K562 (cell line): Measurements from ENCODE around the gene MED13L. TPM values are rescaled to one million over a fixed set of nuclear protein-coding genes. Genes with fewer than 3 reads are reported as not detected.
A peak's percentile ranks its signal among the peaks of the same experiment; 100 is the strongest.

Source experiments
- ARID1B ChIP-seq: fragments of 450-650 bp; IDR thresholded peaks from 2 replicates; pipeline ENCODE4 v1.6.1; 2016; ENCODE audit warnings: antibody characterized with exemption, mild to moderate bottlenecking, inconsistent platforms
- ATF7 ChIP-seq: fragments of 450-650 bp; IDR thresholded peaks from 2 replicates; pipeline ENCODE4 v1.7.1; 2014; ENCODE audit warnings: mild to moderate bottlenecking, moderate library complexity
- CCNT2 ChIP-seq: IDR thresholded peaks from 2 replicates; pipeline ENCODE4 v1.6.1; 2011; ENCODE audit warnings: borderline replicate concordance, low read depth, mild to moderate bottlenecking, moderate library complexity, mixed read lengths, low read length; ENCODE audit not compliant: insufficient read length; ENCODE audit errors: extremely low read depth
- DIDO1 ChIP-seq: fragments of 450-650 bp; IDR thresholded peaks from 2 replicates; pipeline ENCODE4 v1.6.1; 2016; ENCODE audit warnings: low read depth, missing biosample characterization, missing genetic modification characterization
- FOXP4 ChIP-seq: sonication (generic); formaldehyde crosslinking; IDR thresholded peaks from 2 replicates; pipeline ENCODE4 v1.8.0; 2022; ENCODE audit warnings: mild to moderate bottlenecking, missing genetic modification reagents, borderline replicate concordance
- GTF2B ChIP-seq: IDR thresholded peaks from 2 replicates; pipeline ENCODE4 v1.6.1; 2011; ENCODE audit not compliant: insufficient read length; ENCODE audit errors: extremely low read depth
- MLX ChIP-seq, 2 experiments: fragments of 450-650 bp in 1 of 2; sonication (generic) in 1 of 2; formaldehyde crosslinking; conservative IDR thresholded peaks; 2 replicates each; pipeline versions ENCODE4 v1.4.0 to v1.8.1; 2020 to 2022; ENCODE audit warnings: mild to moderate bottlenecking in 1 of 2, missing genetic modification reagents in 1 of 2
- NCOA6 ChIP-seq: fragments of 450-650 bp; IDR thresholded peaks from 2 replicates; pipeline ENCODE4 v1.6.1; 2017; ENCODE audit warnings: mild to moderate bottlenecking
- SMARCE1 ChIP-seq: fragments of 450-650 bp; IDR thresholded peaks from 2 replicates; pipeline ENCODE4 v1.7.1; 2016; ENCODE audit warnings: mild to moderate bottlenecking
- SP2 ChIP-seq: IDR thresholded peaks from 2 replicates; pipeline ENCODE4 v1.6.1; 2011; ENCODE audit warnings: mild to moderate bottlenecking, low read depth, low read length, moderate library complexity; ENCODE audit not compliant: poor library complexity, severe bottlenecking; ENCODE audit errors: extremely low read depth
- SRSF9 ChIP-seq: fragments of 200-400 bp; formaldehyde crosslinking; IDR thresholded peaks from 2 replicates; pipeline ENCODE4 v1.6.1; 2017; ENCODE audit warnings: low read depth, low read length, borderline replicate concordance
- TAL1 ChIP-seq: fragments of 450-650 bp; IDR thresholded peaks from 2 replicates; pipeline ENCODE4 v1.6.1; 2016; ENCODE audit warnings: mild to moderate bottlenecking
- TFAP4 ChIP-seq: sonication (generic); formaldehyde crosslinking; IDR thresholded peaks from 2 replicates; pipeline ENCODE4 v1.8.0; 2022; ENCODE audit warnings: missing genetic modification reagents, mild to moderate bottlenecking, moderate library complexity, borderline replicate concordance
- U2AF1 ChIP-seq: fragments of 200-400 bp; formaldehyde crosslinking; optimal IDR thresholded peaks from 2 replicates; pipeline ENCODE3; 2017; ENCODE audit warnings: mild to moderate bottlenecking, low read depth, low read length, moderate library complexity
- YBX1 ChIP-seq: fragments of 450-650 bp; IDR thresholded peaks from 2 replicates; pipeline ENCODE4 v1.7.1; 2016; ENCODE audit warnings: mild to moderate bottlenecking
- ZBTB43 ChIP-seq: sonication (generic); formaldehyde crosslinking; IDR thresholded peaks from 2 replicates; pipeline ENCODE4 v1.8.0; 2023; ENCODE audit warnings: mild to moderate bottlenecking, missing genetic modification reagents
- ZNF76 ChIP-seq: fragments of 250-450 bp; sonication (Bioruptor Pico); IDR thresholded peaks from 2 replicates; pipeline ENCODE4 v1.4.0; 2020; ENCODE audit warnings: mild to moderate bottlenecking, moderate library complexity, borderline replicate concordance
- ZNF778 ChIP-seq: fragments of 450-650 bp; formaldehyde crosslinking; IDR thresholded peaks from 2 replicates; pipeline ENCODE4 v1.4.0; 2020; ENCODE audit warnings: mild to moderate bottlenecking, moderate library complexity
- polyA plus RNA-seq, 8 experiments: library from polyadenylated mRNA; depleted of rRNA in 4 of 8; stranded (reverse) in 5 of 8; unstranded in 3 of 8; fragments of >200 nt; fragmentation: Nextera tagmentation in 2 of 8; fragmentation: Illumina TruSeq in 1 of 8; extraction: Ambion mirVana in 2 of 8; extraction: Trizol in 1 of 8; gene quantifications; 2 replicates each; pipeline versions ENCODE4 v1.2.1 to v1.2.3, GENCODE V29; 2011 to 2014; ENCODE audit warnings: inconsistent platforms in 1 of 8, missing spikeins in 1 of 8
- total RNA-seq, 7 experiments: library from RNA; depleted of rRNA in 6 of 7; stranded (reverse); fragments of >200 nt in 6 of 7; fragmentation: Illumina TruSeq in 2 of 7; extraction: Trizol in 2 of 7; gene quantifications; 2 replicates each; pipeline versions ENCODE4 v1.2.1 to v1.2.3, GENCODE V29; 2011 to 2021; ENCODE audit warnings: low replicate concordance in 1 of 7
- TF ChIP-seq, protein P1 (sequence below): fragments of 150-350 bp; conservative IDR thresholded peaks from 2 replicates; pipeline ENCODE4 v1.6.1; 2014; ENCODE audit warnings: low read length

Gene MED13L
- total and polyA plus RNA-seq, 9 of the 15 experiments (the other 6 are each of a cell fraction or from before 2014, with no cell fraction given), result 13.4 to 90.3 (median 36.9) TPM

DNA sequence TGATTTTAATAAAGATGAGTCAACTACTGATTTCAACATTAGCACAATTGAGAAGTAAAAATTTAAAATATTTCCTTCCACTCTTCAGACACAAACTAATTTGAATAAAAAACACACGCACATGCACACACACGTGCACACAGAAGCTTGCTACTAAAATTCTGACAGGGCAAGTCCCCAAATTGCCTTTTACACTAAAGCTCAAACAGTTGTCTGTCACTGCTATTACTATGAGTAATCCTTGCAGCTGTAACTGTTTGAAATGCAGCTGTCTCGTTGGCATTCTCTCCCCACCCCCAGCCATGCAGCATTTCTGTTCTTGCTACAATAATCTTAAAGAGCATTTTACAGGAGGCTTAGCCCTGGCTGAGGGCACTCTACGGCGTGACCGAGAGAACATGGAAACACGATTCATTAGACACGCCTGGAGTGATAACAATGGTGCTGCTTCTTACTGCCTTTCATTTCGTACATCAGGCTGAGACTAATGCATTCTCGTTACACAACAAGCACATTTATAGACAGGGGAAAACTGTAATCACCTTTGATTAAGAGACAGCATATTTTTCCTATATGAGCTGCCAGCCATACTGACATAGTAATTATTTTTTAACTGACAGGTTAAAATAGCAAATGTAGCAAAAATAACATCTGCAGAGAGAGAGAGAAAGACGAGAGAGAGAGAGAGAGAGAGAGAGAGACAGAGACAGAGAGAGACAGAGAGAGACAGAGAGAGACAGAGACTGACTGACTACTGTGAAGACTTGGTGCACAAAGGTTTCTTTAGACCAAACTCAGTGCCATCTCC is 153.8 kb downstream of the MED13L start (continued):
- TF ChIP-seq TFAP4 (CRISPR knock-in tag) (peak; percentile 54), NCOA6 (no peak), ZBTB43 (CRISPR knock-in tag) (0 out of 2 replicates have a peak, but pooled peaks have one; percentile 49), ZNF76 (no peak), SRSF9 (no peak), CCNT2 (no peak), TAL1 (no peak), DIDO1 (no peak), YBX1 (no peak), GTF2B (no peak), ARID1B (peak; percentile 18), U2AF1 (no peak), FOXP4 (CRISPR knock-in tag) (no peak), MLX (CRISPR knock-in tag; conservative IDR thresholded peaks at IDR 0.05) (no peak), SP2 (no peak), SMARCE1 (no peak), ATF7 (0 out of 2 replicates have a peak, but pooled peaks have one; percentile 18), ZNF778 (no peak)
- TF ChIP-seq, protein P1, sequence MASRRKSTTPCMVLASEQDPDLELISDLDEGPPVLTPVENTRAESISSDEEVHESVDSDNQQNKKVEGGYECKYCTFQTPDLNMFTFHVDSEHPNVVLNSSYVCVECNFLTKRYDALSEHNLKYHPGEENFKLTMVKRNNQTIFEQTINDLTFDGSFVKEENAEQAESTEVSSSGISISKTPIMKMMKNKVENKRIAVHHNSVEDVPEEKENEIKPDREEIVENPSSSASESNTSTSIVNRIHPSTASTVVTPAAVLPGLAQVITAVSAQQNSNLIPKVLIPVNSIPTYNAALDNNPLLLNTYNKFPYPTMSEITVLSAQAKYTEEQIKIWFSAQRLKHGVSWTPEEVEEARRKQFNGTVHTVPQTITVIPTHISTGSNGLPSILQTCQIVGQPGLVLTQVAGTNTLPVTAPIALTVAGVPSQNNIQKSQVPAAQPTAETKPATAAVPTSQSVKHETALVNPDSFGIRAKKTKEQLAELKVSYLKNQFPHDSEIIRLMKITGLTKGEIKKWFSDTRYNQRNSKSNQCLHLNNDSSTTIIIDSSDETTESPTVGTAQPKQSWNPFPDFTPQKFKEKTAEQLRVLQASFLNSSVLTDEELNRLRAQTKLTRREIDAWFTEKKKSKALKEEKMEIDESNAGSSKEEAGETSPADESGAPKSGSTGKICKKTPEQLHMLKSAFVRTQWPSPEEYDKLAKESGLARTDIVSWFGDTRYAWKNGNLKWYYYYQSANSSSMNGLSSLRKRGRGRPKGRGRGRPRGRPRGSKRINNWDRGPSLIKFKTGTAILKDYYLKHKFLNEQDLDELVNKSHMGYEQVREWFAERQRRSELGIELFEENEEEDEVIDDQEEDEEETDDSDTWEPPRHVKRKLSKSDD, result no peak
